Fibroblast of pulmonary artery (primary cell): ENCODE measurements around the gene UBE3D.
A peak's percentile ranks its signal among the peaks of the same experiment; 100 is the strongest.

Experiments used
- DNase-seq: peaks from one replicate; pipeline ENCODE4 v3.0.0-alpha.2; 2010; ENCODE audit warnings: low read depth
- H3K4me3 ChIP-seq: replicated peaks from 2 replicates; pipeline ENCODE4 v1.5.1; 2011; ENCODE audit warnings: low read depth, mild to moderate bottlenecking, control low read depth, low read length, moderate library complexity
- CTCF ChIP-seq: IDR thresholded peaks from 2 replicates; pipeline ENCODE4 v1.5.1; 2011; ENCODE audit warnings: mild to moderate bottlenecking, control low read depth, low read length, inconsistent platforms; ENCODE audit errors: missing control alignments

UBE3D gene

GRCh38 chr6:82878812-82879211, 186.8 kb downstream of the UBE3D start:
- TF ChIP-seq CTCF: no peak
- DNase-seq: peak; percentile 31
- H3K4me3 ChIP-seq: no peak overlapping the region

GRCh38 chr6:82877213-82878195, 188.1 kb downstream of the UBE3D start:
- DNase-seq: no peak
- no peak overlapping the region for H3K4me3 ChIP-seq
- TF ChIP-seq CTCF: no peak

- no peak overlapping the region for H3K4me3 ChIP-seq
- peak; percentile 63 for DNase-seq
- TF ChIP-seq CTCF: no peak
Measured at GRCh38 chr6:82875573-82876185, 190.0 kb downstream of the UBE3D start.

- no peak overlapping the region for H3K4me3 ChIP-seq
- DNase-seq: no peak
- TF ChIP-seq CTCF: no peak
Measured at GRCh38 chr6:82874867-82875266, 190.8 kb downstream of the UBE3D start.

- H3K4me3 ChIP-seq: no peak overlapping the region
- no peak for DNase-seq
- no peak for TF ChIP-seq CTCF
Measured at GRCh38 chr6:82872185-82872584, 193.5 kb downstream of the UBE3D start.

- TF ChIP-seq CTCF: no peak
- no peak overlapping the region for H3K4me3 ChIP-seq
- DNase-seq: no peak
Measured at GRCh38 chr6:82870582-82871172, 195.0 kb downstream of the UBE3D start.
